DOHH2 (cell line): ENCODE measurements around the gene RNLS.

Experiments
- CTCF ChIP-seq: fragments of 200-600 bp; sonication (generic); IDR thresholded peaks from one replicate; pipeline ENCODE4 v1.5.1; 2014; ENCODE audit warnings: antibody characterized with exemption, mild to moderate bottlenecking, low read depth, low read length; ENCODE audit not compliant: poor library complexity, severe bottlenecking
- EZH2phosphoT487 ChIP-seq: fragments of 200-600 bp; sonication (generic); IDR thresholded peaks from 2 replicates; pipeline ENCODE4 v1.6.1; 2017; ENCODE audit warnings: borderline replicate concordance, mild to moderate bottlenecking, antibody characterized with exemption, low read length, moderate library complexity, mixed read lengths

- no peak for TF ChIP-seq CTCF
- TF ChIP-seq EZH2phosphoT487: no peak
Measured at GRCh38 chr10:88292185-88292514, 291.0 kb downstream of the RNLS start.
